Myometrial cell (primary cell): Measurements from ENCODE around the gene L1CAM. TPM values are rescaled to one million over a fixed set of nuclear protein-coding genes. Genes with fewer than 3 reads are reported as not detected.

ENCODE experiments used
- total RNA-seq: library from RNA; depleted of rRNA; stranded (reverse); fragments of >200 nt; gene quantifications from 2 replicates; pipeline ENCODE4 v1.2.3, GENCODE V29; 2015

The L1CAM gene, protein sequence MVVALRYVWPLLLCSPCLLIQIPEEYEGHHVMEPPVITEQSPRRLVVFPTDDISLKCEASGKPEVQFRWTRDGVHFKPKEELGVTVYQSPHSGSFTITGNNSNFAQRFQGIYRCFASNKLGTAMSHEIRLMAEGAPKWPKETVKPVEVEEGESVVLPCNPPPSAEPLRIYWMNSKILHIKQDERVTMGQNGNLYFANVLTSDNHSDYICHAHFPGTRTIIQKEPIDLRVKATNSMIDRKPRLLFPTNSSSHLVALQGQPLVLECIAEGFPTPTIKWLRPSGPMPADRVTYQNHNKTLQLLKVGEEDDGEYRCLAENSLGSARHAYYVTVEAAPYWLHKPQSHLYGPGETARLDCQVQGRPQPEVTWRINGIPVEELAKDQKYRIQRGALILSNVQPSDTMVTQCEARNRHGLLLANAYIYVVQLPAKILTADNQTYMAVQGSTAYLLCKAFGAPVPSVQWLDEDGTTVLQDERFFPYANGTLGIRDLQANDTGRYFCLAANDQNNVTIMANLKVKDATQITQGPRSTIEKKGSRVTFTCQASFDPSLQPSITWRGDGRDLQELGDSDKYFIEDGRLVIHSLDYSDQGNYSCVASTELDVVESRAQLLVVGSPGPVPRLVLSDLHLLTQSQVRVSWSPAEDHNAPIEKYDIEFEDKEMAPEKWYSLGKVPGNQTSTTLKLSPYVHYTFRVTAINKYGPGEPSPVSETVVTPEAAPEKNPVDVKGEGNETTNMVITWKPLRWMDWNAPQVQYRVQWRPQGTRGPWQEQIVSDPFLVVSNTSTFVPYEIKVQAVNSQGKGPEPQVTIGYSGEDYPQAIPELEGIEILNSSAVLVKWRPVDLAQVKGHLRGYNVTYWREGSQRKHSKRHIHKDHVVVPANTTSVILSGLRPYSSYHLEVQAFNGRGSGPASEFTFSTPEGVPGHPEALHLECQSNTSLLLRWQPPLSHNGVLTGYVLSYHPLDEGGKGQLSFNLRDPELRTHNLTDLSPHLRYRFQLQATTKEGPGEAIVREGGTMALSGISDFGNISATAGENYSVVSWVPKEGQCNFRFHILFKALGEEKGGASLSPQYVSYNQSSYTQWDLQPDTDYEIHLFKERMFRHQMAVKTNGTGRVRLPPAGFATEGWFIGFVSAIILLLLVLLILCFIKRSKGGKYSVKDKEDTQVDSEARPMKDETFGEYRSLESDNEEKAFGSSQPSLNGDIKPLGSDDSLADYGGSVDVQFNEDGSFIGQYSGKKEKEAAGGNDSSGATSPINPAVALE
- total RNA-seq = 13.1 and 19.0 TPM in 2 replicates

GRCh38 chrX:153885968-153886903, at the start of gene L1CAM:
L1CAM (minus strand) TSS chrX:153886173; CDS start chrX:153875836, 10,337 bp downstream.

DNA sequence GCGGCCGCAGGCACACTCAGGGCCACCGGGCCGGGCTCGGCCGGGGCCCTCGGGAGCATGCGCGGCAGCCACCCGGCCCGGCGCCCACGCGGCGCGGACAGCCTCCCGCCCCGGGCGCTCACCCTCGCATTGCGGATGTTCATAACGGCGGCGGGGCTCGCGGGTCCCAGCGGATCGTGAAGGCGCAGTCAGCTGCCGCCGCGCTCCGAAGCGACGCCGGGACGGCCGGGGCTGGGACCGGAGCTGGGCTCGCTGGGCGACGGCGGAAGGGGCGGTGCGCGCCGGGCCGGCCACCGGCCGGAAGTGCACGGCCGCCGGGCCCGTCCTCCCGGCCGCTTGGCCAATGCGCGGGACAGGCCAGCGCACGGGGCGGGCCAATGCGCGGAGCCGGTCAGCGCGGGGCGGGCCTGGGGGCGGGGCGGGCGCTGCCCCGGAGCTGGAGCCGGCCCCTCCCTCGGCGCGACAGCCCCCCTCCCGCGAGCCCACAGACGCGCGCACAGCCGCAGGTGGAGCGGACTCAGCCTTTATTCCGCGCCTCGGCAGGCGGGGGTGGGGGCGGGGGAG, 48.9 kb upstream of the L1CAM start, which contains the start of gene NAA10:
Gene NAA10, minus strand, starts transcription at position 276 of the 564 bp plus-strand sequence. Its CDS starts 133 bp downstream, at position 143.

GRCh38 chrX:153925739-153926551, 40.0 kb upstream of the L1CAM start, which contains the start of gene ARHGAP4:
ARHGAP4 (minus strand) TSS chrX:153926264; CDS start chrX:153926202, 62 bp downstream.

GRCh38 chrX:153903991-153904957, 18.3 kb upstream of the L1CAM start, which contains the start of gene AVPR2:
AVPR2 (plus strand) TSS chrX:153904673; CDS start chrX:153905146, 473 bp downstream.

DNA sequence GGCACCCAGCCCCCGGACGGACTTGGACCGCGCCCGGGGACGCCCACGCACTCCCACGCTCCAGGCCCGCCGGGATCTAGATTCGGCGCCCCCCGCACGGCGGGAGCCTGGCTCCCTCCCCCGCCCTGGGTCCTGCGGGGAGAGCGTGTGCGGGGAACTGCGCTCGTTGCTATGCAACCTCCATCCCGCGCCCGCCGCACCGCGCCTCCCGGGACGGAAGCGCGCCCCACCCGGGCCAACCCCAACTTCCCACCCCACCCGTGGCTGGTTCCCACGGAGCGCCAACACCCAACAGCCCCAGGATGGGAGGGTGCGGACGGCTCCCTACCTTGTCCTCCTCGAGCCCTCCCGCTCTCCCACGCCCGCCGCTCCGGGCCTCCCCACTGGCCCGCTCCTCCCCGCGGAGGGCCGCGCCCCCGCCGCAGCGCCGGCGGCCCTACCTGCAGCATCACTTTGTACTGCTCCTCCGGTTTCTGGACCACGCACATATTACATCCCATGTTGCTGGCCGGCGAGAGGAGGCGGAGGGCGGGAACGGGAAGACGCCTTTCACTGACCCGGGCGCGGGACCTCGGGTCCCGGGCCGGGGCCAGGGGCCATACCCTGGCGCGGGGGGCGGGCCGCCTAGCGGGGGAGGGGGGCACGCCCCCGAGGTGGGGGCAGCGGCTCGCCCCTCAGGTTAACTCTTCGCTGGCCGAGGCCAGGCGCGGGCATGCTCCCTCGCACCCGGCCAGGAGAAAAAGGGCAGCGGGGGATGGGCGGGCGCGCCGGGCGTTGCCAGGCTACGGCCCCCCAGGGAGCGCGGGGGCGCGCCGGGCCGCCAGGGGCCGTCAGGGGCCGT, 56.0 kb downstream of the L1CAM start, which contains the start of gene PDZD4:
Gene PDZD4, minus strand, starts transcription at position 746 of the 841 bp plus-strand sequence. Its CDS starts 246 bp downstream, at position 500.

Other genes starting within 250 kb of the L1CAM start
- 0.29 and 0.35 TPM in 2 replicates for gene DUSP9, start 239.0 kb downstream of the L1CAM start, total RNA-seq
- not detected in 2 replicates for gene PNCK, start 212.4 kb downstream of the L1CAM start, total RNA-seq
- 6.9 and 7.4 TPM in 2 replicates for gene SLC6A8, start 198.2 kb downstream of the L1CAM start, total RNA-seq
- 144 and 177 TPM in 2 replicates for gene BCAP31, start 161.8 kb downstream of the L1CAM start, total RNA-seq
- gene ABCD1, start 161.3 kb downstream of the L1CAM start, total RNA-seq = 12.9 and 17.0 TPM in 2 replicates
- gene PLXNB3, start 121.9 kb downstream of the L1CAM start, total RNA-seq = 2.3 and 2.6 TPM in 2 replicates
- 0.35 TPM in 1 of 2 replicates, not detected in the other for gene SRPK3, start 105.1 kb downstream of the L1CAM start, total RNA-seq
- gene IDH3G, start 91.8 kb downstream of the L1CAM start, total RNA-seq = 87.9 and 122 TPM in 2 replicates
- 261 and 266 TPM in 2 replicates for gene SSR4, start 91.5 kb downstream of the L1CAM start, total RNA-seq
- gene PDZD4, start 55.6 kb downstream of the L1CAM start, total RNA-seq = 0.58 TPM in 1 of 2 replicates, not detected in the other
- not detected in 2 replicates for gene AVPR2, start 18.5 kb upstream of the L1CAM start, total RNA-seq
- gene ARHGAP4, start 40.1 kb upstream of the L1CAM start, total RNA-seq = 1.7 and 10.6 TPM in 2 replicates
- 148 and 181 TPM in 2 replicates for gene NAA10, start 48.9 kb upstream of the L1CAM start, total RNA-seq
- gene RENBP, start 58.5 kb upstream of the L1CAM start, total RNA-seq = 0.53 and 2.3 TPM in 2 replicates
- gene HCFC1, start 85.6 kb upstream of the L1CAM start, total RNA-seq = 30.3 and 30.7 TPM in 2 replicates
- gene TMEM187, start 86.6 kb upstream of the L1CAM start, total RNA-seq = 11.5 and 20.2 TPM in 2 replicates
- gene IRAK1, start 133.7 kb upstream of the L1CAM start, total RNA-seq = 80.8 and 96.9 TPM in 2 replicates
- gene MECP2, start 211.5 kb upstream of the L1CAM start, total RNA-seq = 11.7 and 24.8 TPM in 2 replicates